ENCODE data around the gene SUN2. TPM values are rescaled to one million over a fixed set of nuclear protein-coding genes. Genes with fewer than 3 reads are reported as not detected.
"Not testable (repeated sequence)": the region's sequence is repeated elsewhere in the genome, so short reads cannot be mapped to it uniquely, and the experiment has no call there.

Gene SUN2, protein sequence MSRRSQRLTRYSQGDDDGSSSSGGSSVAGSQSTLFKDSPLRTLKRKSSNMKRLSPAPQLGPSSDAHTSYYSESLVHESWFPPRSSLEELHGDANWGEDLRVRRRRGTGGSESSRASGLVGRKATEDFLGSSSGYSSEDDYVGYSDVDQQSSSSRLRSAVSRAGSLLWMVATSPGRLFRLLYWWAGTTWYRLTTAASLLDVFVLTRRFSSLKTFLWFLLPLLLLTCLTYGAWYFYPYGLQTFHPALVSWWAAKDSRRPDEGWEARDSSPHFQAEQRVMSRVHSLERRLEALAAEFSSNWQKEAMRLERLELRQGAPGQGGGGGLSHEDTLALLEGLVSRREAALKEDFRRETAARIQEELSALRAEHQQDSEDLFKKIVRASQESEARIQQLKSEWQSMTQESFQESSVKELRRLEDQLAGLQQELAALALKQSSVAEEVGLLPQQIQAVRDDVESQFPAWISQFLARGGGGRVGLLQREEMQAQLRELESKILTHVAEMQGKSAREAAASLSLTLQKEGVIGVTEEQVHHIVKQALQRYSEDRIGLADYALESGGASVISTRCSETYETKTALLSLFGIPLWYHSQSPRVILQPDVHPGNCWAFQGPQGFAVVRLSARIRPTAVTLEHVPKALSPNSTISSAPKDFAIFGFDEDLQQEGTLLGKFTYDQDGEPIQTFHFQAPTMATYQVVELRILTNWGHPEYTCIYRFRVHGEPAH
- 19.4 and 23.9 TPM in 2 replicates for total RNA-seq (2014; rRNA removed; shearing (Covaris generic))

DNA sequence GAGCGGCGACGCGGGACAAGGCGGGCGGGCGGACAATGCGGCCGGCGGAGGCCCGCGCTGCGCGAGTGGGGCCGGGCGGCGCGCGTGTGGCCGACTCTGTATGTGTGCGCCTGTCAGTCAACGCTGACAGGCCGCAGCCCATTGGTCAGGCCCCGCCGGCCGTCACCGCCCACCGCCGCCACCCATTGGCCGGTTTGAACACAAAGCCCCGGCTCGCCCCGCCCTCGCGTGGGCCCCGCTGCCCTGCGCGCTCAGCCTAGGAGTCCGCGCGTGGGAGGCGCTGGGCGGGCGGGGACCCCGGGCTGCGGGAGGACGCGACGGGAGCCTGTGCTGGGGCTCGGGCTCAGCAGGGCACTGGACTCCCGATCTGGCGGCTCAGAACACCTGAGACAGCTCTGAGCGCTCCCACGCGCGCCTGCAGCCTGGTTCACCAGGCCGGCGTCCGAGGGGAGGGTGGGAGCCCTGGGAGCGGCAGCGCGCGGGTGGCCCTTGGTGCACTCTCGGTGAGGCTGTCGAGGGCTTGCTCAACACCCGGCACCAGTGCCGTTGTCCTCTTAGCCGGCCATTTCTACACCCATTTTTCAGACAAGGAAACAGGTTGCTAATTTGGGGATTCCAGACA lies at the start of gene SUN2:
SUN2 (minus strand) TSS at position 88 of the 622 bp plus-strand sequence. CDS start 3,370 bp downstream, outside the sequence.
- in situ Hi-C loops (cut with HindIII; ENCODE audit: low sequenced_read_pairs): no loop called here
- peak; percentile 92 for DNase-seq (ENCODE audit: low spot score)

DNA sequence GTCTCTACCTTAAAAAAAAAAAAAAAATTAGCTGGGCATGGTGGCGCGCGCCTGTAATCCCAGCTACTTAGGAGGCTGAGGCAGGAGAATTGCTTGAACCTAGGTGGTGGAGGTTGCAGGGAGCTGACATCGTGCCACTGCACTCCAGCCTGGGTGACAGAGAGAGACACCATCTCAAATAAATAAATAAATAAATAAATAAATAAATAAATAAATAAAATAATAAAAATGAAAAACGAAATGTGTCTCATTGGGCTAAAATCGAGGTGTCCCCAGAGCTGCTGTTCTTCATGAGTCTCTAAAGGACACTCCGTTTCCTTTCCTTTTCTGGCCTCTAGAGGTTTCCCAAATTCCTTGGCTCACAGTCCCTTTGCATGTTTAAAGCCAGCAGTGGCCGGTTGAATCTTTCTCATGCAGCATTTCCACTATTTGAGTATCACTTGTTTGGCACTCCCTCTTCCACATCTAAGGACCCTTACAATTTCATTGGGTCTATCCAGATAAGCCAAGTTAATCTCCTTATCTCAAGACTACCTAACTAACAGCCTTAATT lies 49.3 kb upstream of the SUN2 start:
- in situ Hi-C loops (cut with HindIII; ENCODE audit: low sequenced_read_pairs); DNase-seq (ENCODE audit: low spot score): not testable (repeated sequence)

DNA sequence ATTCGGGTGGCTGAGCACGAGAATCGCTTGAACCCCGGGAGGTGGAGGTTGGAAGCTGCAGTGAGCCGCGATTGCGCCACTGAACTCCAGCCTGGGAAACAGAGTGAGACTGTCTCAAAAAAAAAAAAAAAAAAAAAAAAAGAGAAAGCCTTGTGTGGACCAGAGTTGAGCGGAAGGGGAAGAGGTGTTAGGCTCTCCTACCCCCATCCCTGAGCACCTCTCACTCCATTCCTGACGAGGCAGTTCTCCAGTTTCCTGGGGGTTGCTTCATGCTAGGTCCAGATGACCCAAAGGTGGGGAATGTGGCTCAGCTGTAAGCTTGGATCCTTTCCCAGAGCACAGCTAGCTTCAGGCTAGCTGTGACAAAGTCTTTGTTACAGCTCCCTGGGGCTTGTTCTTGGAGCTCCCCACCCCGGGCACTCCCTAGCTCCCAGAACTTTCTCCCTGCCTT lies 46.9 kb upstream of the SUN2 start:
- DNase-seq (ENCODE audit: low spot score): no peak

DNA sequence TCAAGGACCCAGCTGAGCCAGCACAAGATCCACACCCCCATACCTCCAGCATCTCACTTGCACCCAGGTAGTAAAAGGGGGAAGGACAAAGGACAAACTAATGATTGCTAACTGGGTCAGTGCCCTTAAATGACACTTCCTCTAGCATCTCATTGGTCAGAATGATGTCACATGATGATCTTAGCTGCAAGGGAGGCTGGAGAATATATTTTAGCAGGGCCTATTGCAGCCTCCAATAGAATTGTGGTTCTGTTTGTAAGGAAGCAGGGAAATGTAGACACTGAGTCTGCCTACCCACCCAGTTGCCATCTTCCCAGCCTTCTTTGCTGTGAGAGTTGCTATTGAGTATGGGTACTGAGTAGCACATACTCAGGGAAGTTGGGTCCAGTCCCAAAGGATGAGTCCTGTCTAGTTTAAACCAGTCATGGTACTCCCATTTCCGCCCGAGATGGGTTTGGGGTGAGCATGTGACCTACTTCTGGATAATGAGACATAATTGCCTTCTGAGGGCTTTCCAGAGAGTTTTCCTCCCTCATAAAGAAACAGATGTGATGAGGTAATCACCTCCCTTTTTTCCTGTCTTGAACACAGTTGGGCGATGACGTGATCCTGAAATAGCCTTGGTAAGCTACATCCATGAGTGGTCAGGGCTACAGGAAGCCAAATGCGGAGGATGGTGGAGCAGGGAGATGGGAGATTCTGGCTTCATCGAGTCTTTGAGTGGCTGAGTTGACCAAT lies 43.6 kb upstream of the SUN2 start:
- in situ Hi-C loops (cut with HindIII; ENCODE audit: low sequenced_read_pairs): no loop called here
- no peak for DNase-seq (ENCODE audit: low spot score)

More for the DNA sequence above, 46.9 kb upstream of the SUN2 start:
- in situ Hi-C loops (cut with HindIII; ENCODE audit: low sequenced_read_pairs): no loop called here

- in situ Hi-C loops (cut with HindIII; ENCODE audit: low sequenced_read_pairs): no loop called here
- DNase-seq (ENCODE audit: low spot score): no peak
Observed at GRCh38 chr22:38798496-38798895, 42.7 kb upstream of the SUN2 start.

- DNase-seq (ENCODE audit: low spot score): no peak
- in situ Hi-C loops (cut with HindIII; ENCODE audit: low sequenced_read_pairs): no loop called here
Observed at GRCh38 chr22:38796262-38796957, 40.6 kb upstream of the SUN2 start.

- in situ Hi-C loops (cut with HindIII; ENCODE audit: low sequenced_read_pairs): no loop called here
- no peak for DNase-seq (ENCODE audit: low spot score)
Observed at GRCh38 chr22:38795569-38795968, 39.8 kb upstream of the SUN2 start.

DNA sequence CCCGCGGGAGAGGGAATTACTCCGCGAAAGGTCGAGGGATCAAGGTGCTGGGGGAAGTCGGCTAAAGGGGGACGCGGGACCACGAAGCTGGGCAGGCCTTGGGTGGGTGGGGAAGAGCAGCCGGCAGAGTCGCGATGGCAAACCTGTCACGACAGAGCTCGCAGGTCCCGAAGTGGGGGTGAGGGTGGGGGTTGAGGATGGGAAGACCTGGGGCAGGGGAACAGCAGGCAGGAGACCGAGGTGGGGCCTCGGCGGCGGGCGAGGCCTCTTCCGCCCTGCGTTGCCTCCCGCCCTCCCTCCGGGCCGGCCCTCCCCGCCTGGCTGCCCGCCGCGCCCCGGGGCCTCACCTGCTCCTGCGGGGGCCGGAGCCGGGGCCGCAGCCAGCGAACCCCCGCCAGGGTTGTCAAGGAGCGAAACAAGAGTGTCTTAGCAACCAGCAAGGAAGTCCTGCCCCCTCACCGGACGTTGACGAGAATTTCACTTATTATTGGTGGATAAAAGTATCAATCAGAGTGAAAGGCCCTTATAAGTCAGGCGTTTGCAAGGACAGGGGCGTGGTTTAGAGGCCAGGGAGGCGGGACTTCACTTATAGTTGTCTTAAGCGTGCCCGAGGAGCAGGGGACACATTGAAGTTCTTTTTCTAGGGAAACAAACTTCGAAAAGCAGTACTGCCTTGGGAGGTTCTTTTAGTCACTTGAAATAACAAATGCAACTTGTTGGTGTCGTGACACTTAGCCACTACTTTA lies 38.1 kb upstream of the SUN2 start, which contains the start of gene DNAL4:
DNAL4 (minus strand) TSS at position 423 of the 746 bp plus-strand sequence. CDS start 11,412 bp downstream, outside the sequence.
- in situ Hi-C loops (cut with HindIII; ENCODE audit: low sequenced_read_pairs): no loop called here
- DNase-seq (ENCODE audit: low spot score): peak; percentile 100

GRCh38 chr22:38793317-38793716 lies 37.5 kb upstream of the SUN2 start:
- DNase-seq (ENCODE audit: low spot score): peak; percentile 19
- in situ Hi-C loops (cut with HindIII; ENCODE audit: low sequenced_read_pairs): no loop called here

DNA sequence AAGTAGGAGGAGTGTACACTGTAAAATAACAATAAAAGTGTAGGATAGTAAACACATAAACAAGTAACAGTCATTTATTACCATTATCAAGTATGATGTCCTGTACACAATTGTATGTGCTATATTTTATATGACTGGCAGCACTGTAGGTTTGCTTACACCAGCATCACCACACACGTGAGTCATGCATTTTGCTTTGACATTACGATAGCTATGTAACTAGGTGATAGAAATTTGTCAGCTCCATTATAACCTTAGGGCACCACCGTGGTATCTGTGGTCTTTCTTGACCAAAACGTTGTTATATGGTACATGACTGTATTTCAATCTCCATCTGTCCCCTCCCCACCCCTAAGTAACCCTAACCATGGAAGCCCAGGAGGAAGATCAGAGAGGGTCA lies 37.0 kb upstream of the SUN2 start:
- in situ Hi-C loops (cut with HindIII; ENCODE audit: low sequenced_read_pairs): no loop called here
- no peak for DNase-seq (ENCODE audit: low spot score)

DNA sequence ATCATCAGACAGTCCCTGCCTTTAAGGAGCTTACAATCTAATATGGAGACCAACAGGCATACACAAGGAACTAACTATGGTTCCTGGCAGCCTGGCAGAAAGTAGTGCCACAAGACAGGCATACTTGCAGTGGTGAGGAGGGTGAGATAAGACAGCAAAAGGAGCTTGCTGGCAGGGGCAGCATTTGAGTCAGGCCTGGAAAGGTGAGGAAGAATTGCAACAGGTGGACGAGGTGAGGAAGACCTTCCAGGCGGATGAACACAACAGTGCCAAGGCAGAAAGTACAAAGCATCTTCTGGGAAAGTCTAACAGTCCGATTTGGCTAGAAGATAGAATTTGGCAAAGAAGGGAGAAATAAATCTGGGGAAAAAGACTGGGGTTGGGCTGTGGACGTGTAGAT lies 33.8 kb upstream of the SUN2 start:
- in situ Hi-C loops (cut with HindIII; ENCODE audit: low sequenced_read_pairs): no loop called here
- DNase-seq (ENCODE audit: low spot score): no peak

- in situ Hi-C loops (cut with HindIII; ENCODE audit: low sequenced_read_pairs): no loop called here
- DNase-seq (ENCODE audit: low spot score): no peak
Observed at GRCh38 chr22:38788846-38789245, 33.0 kb upstream of the SUN2 start.

DNA sequence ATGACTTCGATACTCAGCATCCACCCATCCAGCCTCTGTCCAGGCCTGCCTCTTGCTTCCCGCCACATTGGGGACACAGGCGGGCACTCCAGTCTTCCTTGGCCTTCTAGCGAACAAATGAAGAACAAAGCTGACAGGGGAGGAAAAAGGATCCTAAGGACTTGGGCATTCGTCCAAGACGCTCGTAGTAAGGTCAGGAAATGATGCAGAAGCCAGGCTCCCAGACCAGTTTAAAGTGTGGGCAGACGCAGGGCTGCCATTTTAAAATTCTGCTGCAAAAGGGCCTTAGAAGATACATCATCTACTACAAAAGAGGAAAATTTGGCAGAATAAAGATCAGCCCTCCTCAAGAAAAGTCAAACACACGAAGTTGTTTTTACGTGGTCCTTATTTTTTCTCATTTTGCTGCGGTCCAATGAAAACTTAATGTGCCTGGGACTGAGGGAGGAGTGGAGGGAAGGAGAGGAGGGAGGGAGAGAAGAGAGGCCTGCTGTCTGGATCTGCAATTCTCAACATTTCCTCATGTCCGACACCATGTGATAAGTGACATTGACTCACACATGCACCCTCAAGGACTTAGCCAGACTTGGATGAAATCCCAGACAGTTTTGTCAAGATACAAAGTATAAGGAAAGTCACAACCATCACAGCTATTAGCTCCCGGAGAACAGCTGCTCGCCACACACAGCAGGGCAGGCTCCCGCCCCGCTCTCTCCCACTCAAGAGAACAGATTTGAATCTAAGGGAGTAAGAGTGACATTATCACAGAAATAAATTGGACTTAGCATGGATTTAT lies 32.4 kb upstream of the SUN2 start:
- in situ Hi-C loops (cut with HindIII; ENCODE audit: low sequenced_read_pairs): no loop called here
- no peak for DNase-seq (ENCODE audit: low spot score)

DNA sequence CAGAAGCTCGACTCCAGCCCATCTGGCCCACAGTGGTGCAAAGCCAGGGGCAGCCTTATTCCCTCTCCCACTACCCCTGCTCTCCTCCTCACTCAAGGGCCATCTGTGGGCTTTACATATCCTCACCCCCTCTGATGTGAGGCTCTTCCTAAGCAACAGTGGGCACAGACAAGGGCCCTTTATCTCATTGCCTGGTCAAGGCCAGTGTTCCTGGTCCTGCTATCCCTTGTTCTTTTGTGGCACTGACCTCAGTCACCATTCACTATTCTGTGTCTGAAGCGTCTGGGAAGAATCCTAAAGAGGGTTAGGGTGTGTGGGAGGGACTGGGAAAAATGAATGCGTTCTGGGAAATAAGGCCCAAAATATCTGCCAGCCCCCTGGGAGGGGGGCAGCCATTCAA lies 30.8 kb upstream of the SUN2 start:
- in situ Hi-C loops (cut with HindIII; ENCODE audit: low sequenced_read_pairs): no loop called here

DNA sequence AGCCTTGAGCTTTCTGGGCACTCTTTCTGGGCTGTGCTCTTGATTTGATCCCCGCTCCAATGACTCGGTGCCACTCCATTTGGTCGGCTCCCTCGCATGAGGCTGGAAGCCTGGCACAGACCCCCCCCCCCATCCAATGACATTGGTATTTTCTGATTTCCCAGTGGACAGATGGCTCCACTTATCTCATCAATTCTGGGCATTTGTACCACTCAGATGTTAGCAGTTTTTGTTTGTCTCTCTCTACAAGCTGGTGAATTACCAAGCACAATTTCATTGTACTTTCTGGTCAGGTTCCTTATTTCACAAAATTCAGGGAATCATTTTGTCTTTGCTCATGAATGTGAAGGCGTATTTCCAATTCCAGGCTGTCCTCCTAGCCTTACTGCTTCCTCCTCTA lies 29.1 kb upstream of the SUN2 start:
- DNase-seq (ENCODE audit: low spot score): no peak
- in situ Hi-C loops (cut with HindIII; ENCODE audit: low sequenced_read_pairs): no loop called here

More for the DNA sequence above, 30.8 kb upstream of the SUN2 start:
- no peak for DNase-seq (ENCODE audit: low spot score)

- no peak for DNase-seq (ENCODE audit: low spot score)
- in situ Hi-C loops (cut with HindIII; ENCODE audit: low sequenced_read_pairs): no loop called here
Observed at GRCh38 chr22:38784035-38784434, 28.2 kb upstream of the SUN2 start.

- DNase-seq (ENCODE audit: low spot score): no peak
- in situ Hi-C loops (cut with HindIII; ENCODE audit: low sequenced_read_pairs): no loop called here
Observed at GRCh38 chr22:38783095-38783615, 27.4 kb upstream of the SUN2 start.
